D341Med (cell line): ENCODE results near the gene PRIMA1.

Source experiments
- DNase-seq: peaks from one replicate; pipeline ENCODE4 v3.0.0; 2012; ENCODE audit warnings: low spot score

Gene PRIMA1

GRCh38 chr14:93794756-93795155 is 6.5 kb upstream of the PRIMA1 start:
- DNase-seq = no peak

- no peak for DNase-seq
Measured at GRCh38 chr14:93793555-93794324, 5.5 kb upstream of the PRIMA1 start.

GRCh38 chr14:93792391-93792790 is 4.1 kb upstream of the PRIMA1 start:
- DNase-seq = no peak

- DNase-seq = no peak
Measured at GRCh38 chr14:93790966-93791365, 2.7 kb upstream of the PRIMA1 start.

GRCh38 chr14:93789228-93790130 is 1.2 kb upstream of the PRIMA1 start:
- DNase-seq = no peak

GRCh38 chr14:93788543-93789227 is 400 bp upstream of the PRIMA1 start:
- DNase-seq = peak; percentile 87

- DNase-seq = peak; percentile 37
Measured at GRCh38 chr14:93787465-93788292, 606 bp downstream of the PRIMA1 start.

GRCh38 chr14:93785423-93785822 is 2.9 kb downstream of the PRIMA1 start:
- DNase-seq = no peak

GRCh38 chr14:93784878-93785277 is 3.4 kb downstream of the PRIMA1 start:
- no peak for DNase-seq

GRCh38 chr14:93780813-93781400 is 7.4 kb downstream of the PRIMA1 start:
- no peak for DNase-seq

GRCh38 chr14:93778856-93779629 is 9.2 kb downstream of the PRIMA1 start:
- no peak for DNase-seq

- no peak for DNase-seq
Measured at GRCh38 chr14:93778453-93778852, 9.8 kb downstream of the PRIMA1 start.

- no peak for DNase-seq
Measured at GRCh38 chr14:93775744-93776143, 12.5 kb downstream of the PRIMA1 start.

GRCh38 chr14:93775158-93775557 is 13.1 kb downstream of the PRIMA1 start:
- no peak for DNase-seq

- no peak for DNase-seq
Measured at GRCh38 chr14:93772263-93772662, 16.0 kb downstream of the PRIMA1 start.

GRCh38 chr14:93765970-93766369 is 22.3 kb downstream of the PRIMA1 start:
- no peak for DNase-seq

GRCh38 chr14:93765155-93765554 is 23.1 kb downstream of the PRIMA1 start:
- DNase-seq = no peak

- no peak for DNase-seq
Measured at GRCh38 chr14:93764211-93764659, 24.1 kb downstream of the PRIMA1 start.

GRCh38 chr14:93759719-93760307 is 28.5 kb downstream of the PRIMA1 start:
- no peak for DNase-seq

- no peak for DNase-seq
Measured at GRCh38 chr14:93757206-93757605, 31.1 kb downstream of the PRIMA1 start.
